Endothelial cell (in vitro differentiated cells): ENCODE data around the gene CCDC3. TPM values are rescaled to one million over a fixed set of nuclear protein-coding genes. Genes with fewer than 3 reads are reported as not detected.

Experiments used
- DNase-seq: peaks from one replicate; pipeline ENCODE4 v3.0.0; 2021; ENCODE audit warnings: low spot score
- H3K27ac Mint-ChIP-seq: one replicate; pipeline ENCODE4 v1.8.0; 2021; ENCODE audit warnings: mixed read lengths, inconsistent platforms; ENCODE audit not compliant: unreplicated experiment
- H3K27me3 Mint-ChIP-seq: one replicate; pipeline ENCODE4 v1.8.0; 2021; ENCODE audit warnings: mild to moderate bottlenecking, moderate library complexity, mixed read lengths, inconsistent platforms; ENCODE audit not compliant: unreplicated experiment
- H3K36me3 Mint-ChIP-seq: one replicate; pipeline ENCODE4 v1.8.0; 2021; ENCODE audit warnings: mild to moderate bottlenecking, low read depth, mixed read lengths, inconsistent platforms; ENCODE audit not compliant: unreplicated experiment
- H3K4me1 Mint-ChIP-seq: one replicate; pipeline ENCODE4 v1.8.0; 2021; ENCODE audit warnings: mild to moderate bottlenecking, mixed read lengths, inconsistent platforms; ENCODE audit not compliant: unreplicated experiment
- H3K4me3 Mint-ChIP-seq: one replicate; pipeline ENCODE4 v1.8.0; 2021; ENCODE audit warnings: mild to moderate bottlenecking, mixed read lengths, inconsistent platforms; ENCODE audit not compliant: unreplicated experiment
- H3K9me3 Mint-ChIP-seq: one replicate; pipeline ENCODE4 v1.8.0; 2021; ENCODE audit warnings: mixed read lengths, inconsistent platforms; ENCODE audit not compliant: unreplicated experiment
- CTCF ChIP-seq: fragments of 200-600 bp; sonication (generic); IDR thresholded peaks from one replicate; pipeline ENCODE4 v1.5.0; 2021; ENCODE audit warnings: antibody characterized with exemption; ENCODE audit not compliant: unreplicated experiment
- total RNA-seq: library from RNA; stranded (reverse); fragmentation: NEBNext Ultra II Directional; extraction: Animal tissue kit (Norgen Biotek cat#: 25700); gene quantifications from one replicate; pipeline ENCODE4 v1.2.1, GENCODE V29; 2021; ENCODE audit not compliant: unreplicated experiment

The CCDC3 gene
- total RNA-seq, 1 donor from 2014 or later: 26.1 TPM

- H3K9me3 Mint-ChIP-seq: no peaks in the 10 kb centered on the region
- peaks cover 5% of the 10 kb centered on the region for H3K27me3 Mint-ChIP-seq
- H3K27ac Mint-ChIP-seq: no peak overlapping the region
- DNase-seq: no peak
- peaks cover 11% of the 10 kb centered on the region for H3K4me1 Mint-ChIP-seq
- H3K36me3 Mint-ChIP-seq: peaks cover 3% of the 10 kb centered on the region
- TF ChIP-seq CTCF: no peak
- H3K4me3 Mint-ChIP-seq: no peak overlapping the region
These were observed 26.9 kb downstream of the CCDC3 start for GRCh38 chr10:12974491-12975199.

GRCh38 chr10:12974078-12974477 lies 27.4 kb downstream of the CCDC3 start:
- DNase-seq: no peak
- Mint-ChIP-seq H3K4me3 (no peak overlapping the region), H3K9me3 (no peaks in the 10 kb centered on the region), H3K27ac (no peak overlapping the region), H3K4me1 (peaks cover 11% of the 10 kb centered on the region), H3K36me3 (peaks cover 3% of the 10 kb centered on the region), H3K27me3 (peaks cover 5% of the 10 kb centered on the region)
- TF ChIP-seq CTCF: no peak

GRCh38 chr10:12973149-12973718 lies 28.3 kb downstream of the CCDC3 start:
- no peaks in the 10 kb centered on the region for H3K9me3 Mint-ChIP-seq
- peaks cover 3% of the 10 kb centered on the region for H3K36me3 Mint-ChIP-seq
- DNase-seq: no peak
- TF ChIP-seq CTCF: no peak
- peaks cover 5% of the 10 kb centered on the region for H3K27me3 Mint-ChIP-seq
- H3K27ac Mint-ChIP-seq: no peak overlapping the region
- peaks cover 11% of the 10 kb centered on the region for H3K4me1 Mint-ChIP-seq
- no peak overlapping the region for H3K4me3 Mint-ChIP-seq

DNA sequence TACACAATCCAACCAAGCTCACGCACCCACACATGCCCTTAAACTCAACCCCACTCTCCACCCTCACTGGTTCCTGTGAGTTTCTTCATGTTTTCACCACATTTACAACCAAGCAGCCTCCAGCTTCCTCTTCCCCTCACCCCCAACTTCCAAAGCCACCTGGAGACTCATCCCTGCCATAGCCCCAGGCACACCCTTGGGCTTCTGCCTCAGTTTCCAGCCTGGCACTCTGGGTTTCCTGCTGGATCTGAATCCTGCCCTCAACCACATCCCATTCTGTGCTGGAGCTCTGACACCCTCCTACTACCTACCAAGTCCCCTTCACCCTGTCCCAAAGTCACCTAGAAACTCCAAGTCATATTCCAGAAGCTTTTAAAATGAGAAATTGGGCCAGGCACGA lies 29.4 kb downstream of the CCDC3 start:
- H3K4me3 Mint-ChIP-seq: no peak overlapping the region
- H3K9me3 Mint-ChIP-seq: no peaks in the 10 kb centered on the region
- no peak overlapping the region for H3K27ac Mint-ChIP-seq

More for the DNA sequence above, 29.4 kb downstream of the CCDC3 start:
- peaks cover 8% of the 10 kb centered on the region for H3K36me3 Mint-ChIP-seq
- DNase-seq: no peak
- peaks cover 4% of the 10 kb centered on the region for H3K27me3 Mint-ChIP-seq
- peaks cover 11% of the 10 kb centered on the region for H3K4me1 Mint-ChIP-seq
- TF ChIP-seq CTCF: no peak
